AG09309 (cell line): ENCODE measurements around the gene HNRNPUL1.

Experiments used
- DNase-seq: peaks from one replicate; pipeline ENCODE4 v3.0.0-alpha.2; 2010; ENCODE audit warnings: low read depth
- H3K4me3 ChIP-seq: 2 replicates; pipeline ENCODE4 v1.5.1; 2011; ENCODE audit warnings: mild to moderate bottlenecking, low read depth, low read length, moderate library complexity; ENCODE audit not compliant: control insufficient read depth
- CTCF ChIP-seq: IDR thresholded peaks from 2 replicates; pipeline ENCODE4 v1.5.1; 2011; ENCODE audit warnings: mild to moderate bottlenecking, low read depth, low read length, inconsistent platforms; ENCODE audit not compliant: insufficient read depth, control insufficient read depth; ENCODE audit errors: missing control alignments

Gene HNRNPUL1

GRCh38 chr19:41244117-41244516 lies 20.1 kb upstream of the HNRNPUL1 start:
- TF ChIP-seq CTCF, result no peak
- no peak for DNase-seq
- H3K4me3 ChIP-seq, result no peak overlapping the region

- TF ChIP-seq CTCF, result no peak
- DNase-seq, result no peak
- H3K4me3 ChIP-seq, result no peak overlapping the region
Measured at GRCh38 chr19:41245843-41246242, 18.3 kb upstream of the HNRNPUL1 start.

GRCh38 chr19:41248895-41249294 lies 15.3 kb upstream of the HNRNPUL1 start:
- DNase-seq, result no peak
- no peak for TF ChIP-seq CTCF
- no peak overlapping the region for H3K4me3 ChIP-seq

- no peak for DNase-seq
- no peak for TF ChIP-seq CTCF
Measured at GRCh38 chr19:41249707-41250423, 14.3 kb upstream of the HNRNPUL1 start.

GRCh38 chr19:41253660-41254059 lies 10.5 kb upstream of the HNRNPUL1 start:
- H3K4me3 ChIP-seq, result no peak overlapping the region
- DNase-seq, result no peak
- TF ChIP-seq CTCF, result no peak

More at GRCh38 chr19:41249707-41250423, 14.3 kb upstream of the HNRNPUL1 start:
- no peak overlapping the region for H3K4me3 ChIP-seq

GRCh38 chr19:41255171-41255570 lies 9.0 kb upstream of the HNRNPUL1 start:
- TF ChIP-seq CTCF, result no peak
- H3K4me3 ChIP-seq, result no peak overlapping the region

GRCh38 chr19:41261474-41262190 lies 2.5 kb upstream of the HNRNPUL1 start:
- no peak for DNase-seq
- peak overlapping the region; percentile 53 for H3K4me3 ChIP-seq
- no peak for TF ChIP-seq CTCF

More at GRCh38 chr19:41255171-41255570, 9.0 kb upstream of the HNRNPUL1 start:
- no peak for DNase-seq
